GM12801 (cell line): ENCODE data around the gene MARK3.

ENCODE experiments used
- TF ChIP-seq, protein P1 (sequence below): IDR thresholded peaks from one replicate; pipeline ENCODE4 v1.5.1; 2011; ENCODE audit warnings: control low read depth; ENCODE audit not compliant: insufficient read length; ENCODE audit errors: extremely low read depth

The MARK3 gene

DNA sequence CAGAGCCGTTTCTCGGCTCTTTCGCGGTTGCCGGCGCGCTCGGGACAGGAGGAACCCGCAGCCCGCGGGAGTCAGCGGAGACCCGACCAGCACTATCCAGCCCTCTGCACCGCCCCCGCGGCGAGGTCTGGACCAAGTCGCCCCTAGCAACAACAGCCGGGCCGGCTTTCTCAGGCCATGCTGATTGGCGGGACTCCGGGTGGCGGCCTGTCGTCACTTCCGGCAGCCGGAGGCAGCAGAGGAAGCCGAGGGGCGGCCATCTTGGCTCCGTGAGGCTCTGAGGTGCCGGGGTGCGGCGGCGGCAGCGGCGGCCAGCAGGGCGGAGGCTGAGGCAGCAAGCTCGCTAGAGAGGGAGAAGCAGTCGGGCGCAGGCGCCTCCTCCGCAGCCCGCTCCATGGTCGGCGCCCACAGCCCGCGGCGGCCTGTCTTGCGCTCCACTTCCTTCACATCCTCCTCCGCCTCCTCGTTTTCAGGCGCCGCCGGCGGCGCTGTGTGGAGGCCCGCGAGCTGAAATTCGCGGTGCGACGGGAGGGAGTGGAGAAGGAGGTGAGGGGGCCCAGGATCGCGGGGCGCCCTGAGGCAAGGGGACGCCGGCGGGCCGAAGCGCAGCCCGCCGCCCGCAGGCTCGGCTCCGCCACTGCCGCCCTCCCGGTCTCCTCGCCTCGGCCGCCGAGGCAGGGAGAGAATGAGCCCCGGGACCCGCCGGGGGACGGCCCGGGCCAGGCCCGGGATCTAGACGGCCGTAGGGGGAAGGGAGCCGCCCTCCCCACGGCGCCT, at the start of gene MARK3:
Gene MARK3, plus strand, starts transcription at position 264 of the 777 bp plus-strand sequence. CDS start 615 bp downstream, outside the sequence.
- TF ChIP-seq, protein P1, sequence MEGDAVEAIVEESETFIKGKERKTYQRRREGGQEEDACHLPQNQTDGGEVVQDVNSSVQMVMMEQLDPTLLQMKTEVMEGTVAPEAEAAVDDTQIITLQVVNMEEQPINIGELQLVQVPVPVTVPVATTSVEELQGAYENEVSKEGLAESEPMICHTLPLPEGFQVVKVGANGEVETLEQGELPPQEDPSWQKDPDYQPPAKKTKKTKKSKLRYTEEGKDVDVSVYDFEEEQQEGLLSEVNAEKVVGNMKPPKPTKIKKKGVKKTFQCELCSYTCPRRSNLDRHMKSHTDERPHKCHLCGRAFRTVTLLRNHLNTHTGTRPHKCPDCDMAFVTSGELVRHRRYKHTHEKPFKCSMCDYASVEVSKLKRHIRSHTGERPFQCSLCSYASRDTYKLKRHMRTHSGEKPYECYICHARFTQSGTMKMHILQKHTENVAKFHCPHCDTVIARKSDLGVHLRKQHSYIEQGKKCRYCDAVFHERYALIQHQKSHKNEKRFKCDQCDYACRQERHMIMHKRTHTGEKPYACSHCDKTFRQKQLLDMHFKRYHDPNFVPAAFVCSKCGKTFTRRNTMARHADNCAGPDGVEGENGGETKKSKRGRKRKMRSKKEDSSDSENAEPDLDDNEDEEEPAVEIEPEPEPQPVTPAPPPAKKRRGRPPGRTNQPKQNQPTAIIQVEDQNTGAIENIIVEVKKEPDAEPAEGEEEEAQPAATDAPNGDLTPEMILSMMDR, result no peak

DNA sequence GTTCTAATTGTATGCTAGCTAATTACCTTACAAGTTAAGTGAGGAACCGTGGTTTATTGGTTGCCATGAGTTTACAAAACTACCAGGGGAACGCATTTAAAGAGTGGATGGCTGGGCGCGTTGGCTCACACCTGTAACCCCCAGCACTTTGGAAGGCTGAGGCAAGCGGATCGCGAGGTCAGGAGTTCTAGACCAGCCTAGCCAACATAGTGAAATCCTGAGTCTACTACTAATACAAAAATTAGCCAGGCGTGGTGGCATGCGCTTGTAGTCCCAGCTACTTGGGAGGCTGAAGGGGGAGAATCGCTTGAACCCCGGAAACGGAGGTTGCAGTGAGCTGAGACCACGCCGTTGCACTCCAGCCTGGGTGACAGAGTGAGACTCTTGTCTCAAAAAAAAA, 49.0 kb upstream of the MARK3 start:
- TF ChIP-seq, protein P1, result no peak

DNA sequence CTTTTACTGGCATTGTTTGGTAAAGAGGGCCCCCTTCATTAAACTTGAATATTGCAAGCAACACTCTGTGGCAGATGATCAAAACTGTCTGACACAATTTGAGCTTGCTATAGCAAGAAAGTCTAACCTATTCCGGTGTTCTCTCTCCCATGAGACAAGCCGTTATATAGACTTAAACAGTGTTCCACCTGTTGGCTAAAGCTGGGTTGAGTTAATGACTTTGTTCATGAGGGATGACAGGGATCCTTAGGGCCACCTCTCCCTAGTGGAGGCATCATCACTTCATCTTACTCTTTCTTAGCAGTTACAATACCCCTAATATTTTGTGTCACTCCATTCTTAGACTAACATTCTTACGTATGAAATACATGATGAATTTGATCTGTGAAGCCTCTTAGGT, 47.4 kb upstream of the MARK3 start:
- TF ChIP-seq, protein P1, result no peak

DNA sequence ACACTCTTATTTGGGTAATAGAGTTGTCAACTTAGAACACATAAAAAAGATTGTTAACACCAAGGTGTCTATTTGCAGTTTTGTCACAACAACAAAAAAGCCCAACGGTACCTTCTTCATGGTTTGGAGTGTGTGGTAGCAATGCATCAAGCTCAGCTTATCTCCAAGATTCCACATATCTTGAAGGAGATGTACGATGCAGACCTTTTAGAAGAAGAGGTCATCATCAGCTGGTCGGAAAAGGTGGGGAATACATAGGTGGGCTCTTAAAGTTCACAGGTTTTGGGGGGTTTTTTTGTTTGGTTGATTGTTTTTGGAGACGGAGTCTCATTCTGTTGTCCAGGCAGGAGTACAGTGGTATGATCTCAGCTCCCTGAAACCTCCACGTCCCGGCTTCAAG, 45.7 kb upstream of the MARK3 start:
- TF ChIP-seq, protein P1, result no peak

DNA sequence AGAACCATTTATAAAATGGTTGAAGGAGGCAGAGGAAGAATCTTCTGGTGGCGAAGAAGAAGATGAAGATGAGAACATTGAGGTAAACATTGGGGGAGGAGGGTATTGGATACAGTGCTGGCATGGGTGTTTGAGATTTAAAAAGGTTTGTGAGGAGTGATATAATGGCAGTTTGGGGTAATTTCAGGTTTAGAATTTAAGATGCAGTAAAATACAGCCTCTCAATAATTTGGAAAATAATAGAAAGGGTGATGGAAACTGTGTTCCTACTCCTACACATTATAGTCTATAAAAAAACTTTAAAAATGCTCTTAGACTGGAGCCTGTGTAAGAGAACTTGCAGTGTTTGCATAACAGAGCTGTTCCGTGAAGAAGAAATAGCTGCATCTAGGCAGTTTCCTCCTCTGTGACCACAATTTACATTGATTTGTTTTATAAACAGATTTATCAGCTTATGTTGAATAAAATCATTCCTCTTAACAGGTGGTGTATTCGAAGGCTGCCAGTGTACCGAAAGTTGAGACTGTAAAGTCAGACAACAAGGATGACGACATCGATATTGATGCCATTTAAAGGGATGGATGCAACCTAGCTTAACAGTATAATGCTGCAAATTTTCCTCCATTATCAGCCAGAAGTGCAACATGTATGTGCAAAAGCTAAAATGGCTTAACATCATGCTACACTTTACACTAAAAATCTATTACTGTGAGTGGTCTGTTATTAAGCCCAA, 44.6 kb upstream of the MARK3 start:
- TF ChIP-seq, protein P1, result no peak

DNA sequence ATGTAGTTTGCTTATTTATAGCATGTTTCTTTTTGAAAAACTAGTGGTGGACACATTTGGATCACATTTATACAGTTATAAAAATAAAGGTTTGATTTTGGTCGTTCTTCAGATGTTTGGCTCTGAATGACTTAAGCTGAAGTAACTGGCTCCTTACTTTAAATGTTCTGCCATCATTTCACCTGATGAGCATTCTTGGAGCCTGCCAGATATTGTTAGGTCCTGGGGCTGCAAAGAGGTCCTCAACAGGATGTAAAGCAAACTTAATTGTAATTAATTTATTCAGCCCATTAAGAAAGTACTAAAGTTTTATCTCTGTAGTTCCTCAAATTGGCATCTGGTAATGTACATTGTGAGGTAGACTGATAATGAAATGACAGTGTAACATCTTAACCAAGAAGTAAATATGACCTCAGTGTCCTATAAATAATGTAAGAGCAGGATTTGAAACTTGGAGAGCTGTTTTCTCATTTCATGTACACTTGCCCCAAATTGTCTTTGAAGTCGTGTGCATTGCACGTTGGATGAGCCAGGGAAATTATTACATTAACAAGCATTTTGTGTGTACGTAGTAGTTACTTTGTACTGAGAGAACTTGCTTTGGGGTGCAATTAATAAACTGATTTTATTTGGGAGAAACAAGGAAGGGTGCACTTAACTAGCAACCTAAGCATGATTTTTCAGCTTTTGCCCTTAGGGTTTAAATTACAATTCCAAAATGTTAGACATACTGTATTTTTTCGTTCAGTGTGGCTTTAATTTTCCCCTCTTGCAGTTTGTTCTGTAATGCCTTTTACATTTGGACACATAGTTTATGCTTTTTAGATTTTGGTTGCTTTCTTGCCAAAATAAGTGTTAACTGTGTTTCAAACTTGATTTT, 43.7 kb upstream of the MARK3 start:
- TF ChIP-seq, protein P1, result no peak
